Measurements from ENCODE around the gene XRCC4.

XRCC4 gene

DNA sequence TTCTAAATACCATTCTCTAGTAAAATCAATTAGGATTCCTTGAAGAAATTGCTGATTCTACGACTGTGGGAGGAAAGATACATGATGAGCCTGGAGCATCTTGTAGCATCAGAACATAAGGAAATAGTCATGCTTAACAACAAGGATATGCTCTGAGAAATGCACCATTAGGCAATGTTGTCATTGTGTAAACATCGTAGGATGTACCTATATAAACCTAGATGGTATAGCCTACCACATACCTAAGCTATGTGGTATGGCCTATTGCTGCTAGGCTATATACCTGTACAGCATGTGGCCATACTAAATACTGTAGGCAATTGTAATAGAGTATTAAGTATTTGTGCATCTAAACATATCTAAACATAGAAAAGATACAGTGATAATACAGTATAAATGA lies 316.8 kb downstream of the XRCC4 start:
- DNase-seq = no peak

GRCh38 chr5:83396662-83397061 lies 319.3 kb downstream of the XRCC4 start:
- DNase-seq = no peak

- no peak for DNase-seq
Measured at GRCh38 chr5:83397658-83398057, 320.3 kb downstream of the XRCC4 start.

DNA sequence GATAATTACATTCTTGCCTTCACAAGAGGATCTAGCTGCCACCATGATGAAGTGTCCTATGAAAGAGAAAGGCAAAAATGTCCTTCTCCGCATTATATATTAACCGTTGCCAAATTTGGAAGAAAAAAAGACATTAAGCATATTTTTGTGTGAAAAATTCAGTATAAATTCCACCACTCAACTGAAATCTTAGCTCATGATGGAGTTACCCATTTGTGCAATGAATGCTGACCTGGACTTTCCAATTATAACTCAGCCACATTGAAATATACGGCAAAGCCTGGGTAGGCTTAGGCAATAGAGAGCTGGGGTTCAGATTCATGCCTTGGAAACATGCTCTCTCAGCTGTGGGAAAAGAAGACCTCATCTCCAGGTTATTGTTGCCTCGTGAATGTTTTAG lies 322.9 kb downstream of the XRCC4 start:
- DNase-seq = no peak

DNA sequence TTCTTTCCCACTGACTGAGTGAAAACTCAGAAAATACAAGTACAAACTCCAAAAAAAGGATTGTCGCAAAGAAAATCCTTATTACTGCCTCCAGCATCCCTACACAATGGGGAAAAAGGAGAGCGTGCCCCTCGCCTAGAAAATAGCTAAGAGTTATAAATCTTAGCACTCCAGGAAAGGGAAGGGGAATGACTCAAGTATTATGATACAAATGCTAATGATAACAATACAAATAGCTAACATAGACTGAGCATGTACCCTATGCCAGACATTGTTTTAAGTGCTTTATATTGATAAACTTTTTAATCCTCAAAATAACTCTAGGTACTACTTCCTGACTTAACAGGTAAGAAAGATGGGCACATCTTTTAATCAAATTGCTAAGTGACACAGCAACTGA lies 323.4 kb downstream of the XRCC4 start:
- no peak for DNase-seq

- DNase-seq = no peak
Measured at GRCh38 chr5:83401122-83401731, 323.9 kb downstream of the XRCC4 start.

- peak; percentile 1 for DNase-seq
Measured at GRCh38 chr5:83401775-83402174, 324.4 kb downstream of the XRCC4 start.

Data from NCI-H82 (cell line).